ENCODE measurements around the gene ZNF521.

DNA sequence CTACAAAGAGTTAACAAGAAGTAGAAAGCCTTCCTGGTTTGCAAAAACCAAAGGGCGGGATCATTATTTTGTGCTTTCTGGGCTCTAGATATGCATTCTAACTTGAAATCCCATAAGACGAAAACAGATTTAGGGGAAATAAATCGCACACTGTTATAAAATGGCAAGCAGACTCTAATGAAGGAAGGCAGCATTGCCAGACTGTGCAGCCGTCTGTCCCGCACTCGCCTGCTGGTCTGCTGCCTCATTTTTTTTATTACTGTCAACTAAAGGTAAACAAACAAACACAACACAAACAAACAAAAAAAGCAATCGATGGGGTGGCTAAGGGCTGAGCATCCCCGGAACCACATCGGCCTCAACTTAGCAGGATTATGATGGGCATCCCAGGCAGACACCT is 24.4 kb downstream of the ZNF521 start:
- TF ChIP-seq CTCF (IDR thresholded peaks at IDR 0.05; ENCODE audit: insufficient read depth, low read length, poor library complexity, severe bottlenecking), result no peak
- TF ChIP-seq EZH2phosphoT487 (conservative IDR thresholded peaks at IDR 0.05; ENCODE audit: low read length), result no peak

All from SU-DHL-6 (cell line).